Neuronal stem cell (in vitro differentiated cells): ENCODE data around the gene PRKD3. TPM values are rescaled to one million over a fixed set of nuclear protein-coding genes. Genes with fewer than 3 reads are reported as not detected.
A peak's percentile ranks its signal among the peaks of the same experiment; 100 is the strongest.

Source experiments
- DNase-seq: peaks from one replicate; pipeline ENCODE4 v3.0.0-alpha.2; 2013; ENCODE audit warnings: low spot score
- H2AFZ ChIP-seq: one replicate; pipeline ENCODE4 v1.6.1; 2013; ENCODE audit warnings: mild to moderate bottlenecking, low read length, inconsistent platforms
- H2AK5ac ChIP-seq: 2 replicates; pipeline ENCODE4 v1.6.1; 2013; ENCODE audit warnings: low read depth, mild to moderate bottlenecking, inconsistent platforms, low read length, moderate library complexity, mixed read lengths
- H2BK120ac ChIP-seq: 2 replicates; pipeline ENCODE4 v1.6.1; 2013; ENCODE audit warnings: low read depth, mild to moderate bottlenecking, inconsistent platforms, low read length, moderate library complexity, mixed read lengths
- H2BK12ac ChIP-seq: one replicate; pipeline ENCODE4 v1.6.1; 2013; ENCODE audit warnings: low read length, inconsistent platforms
- H2BK15ac ChIP-seq: 2 replicates; pipeline ENCODE4 v1.6.1; 2013; ENCODE audit warnings: mild to moderate bottlenecking, low read length, inconsistent platforms, mixed read lengths
- H2BK5ac ChIP-seq: one replicate; pipeline ENCODE4 v1.6.1; 2013; ENCODE audit warnings: inconsistent platforms, mild to moderate bottlenecking, low read length, moderate library complexity
- H3K14ac ChIP-seq: one replicate; pipeline ENCODE4 v1.6.1; 2013; ENCODE audit warnings: low read length, inconsistent platforms
- H3K18ac ChIP-seq: 2 replicates; pipeline ENCODE4 v1.6.1; 2013; ENCODE audit warnings: low read length, inconsistent platforms
- H3K23ac ChIP-seq: 2 replicates; pipeline ENCODE4 v1.6.1; 2013; ENCODE audit warnings: low read depth, mild to moderate bottlenecking, mixed read lengths, low read length, inconsistent platforms; ENCODE audit not compliant: poor library complexity
- H3K27ac ChIP-seq: replicated peaks from 3 replicates; pipeline ENCODE4 v1.5.1; 2013; ENCODE audit warnings: low read length, inconsistent platforms
- H3K27me3 ChIP-seq, 3 experiments: 2 replicates each; pipeline ENCODE4 v1.6.1; 2013; ENCODE audit warnings: low read length in 3 of 3, mild to moderate bottlenecking in 2 of 3, inconsistent platforms in 1 of 3, low read depth in 1 of 3, mixed read lengths in 1 of 3, moderate library complexity in 1 of 3; ENCODE audit not compliant: control insufficient read depth in 3 of 3, insufficient read depth in 3 of 3
- H3K36me3 ChIP-seq, 2 donors: replicated peaks in 1 of 2; 2 replicates each; pipeline ENCODE4 v1.6.1; 2013; ENCODE audit warnings: low read length in 2 of 2; ENCODE audit not compliant: control insufficient read depth in 2 of 2, insufficient read depth in 2 of 2
- H3K4ac ChIP-seq: 2 replicates; pipeline ENCODE4 v1.6.1; 2013; ENCODE audit warnings: inconsistent platforms, mild to moderate bottlenecking, low read length, moderate library complexity
- H3K4me1 ChIP-seq, 2 donors: 1 replicate in 1 of 2; 2 replicates in 1 of 2; pipeline ENCODE4 v1.6.1; 2013; ENCODE audit warnings: low read length in 2 of 2, low read depth in 1 of 2; ENCODE audit not compliant: control insufficient read depth in 2 of 2, insufficient read depth in 1 of 2
- H3K4me2 ChIP-seq: one replicate; pipeline ENCODE4 v1.6.1; 2013; ENCODE audit warnings: mild to moderate bottlenecking, low read length, inconsistent platforms; ENCODE audit not compliant: insufficient read depth, poor library complexity, severe bottlenecking
- H3K4me3 ChIP-seq, 2 donors: 2 replicates each; pipeline ENCODE4 v1.5.1; 2013; ENCODE audit warnings: low read length in 2 of 2, mild to moderate bottlenecking in 2 of 2, inconsistent platforms in 1 of 2, moderate library complexity in 1 of 2
- H3K79me1 ChIP-seq: one replicate; pipeline ENCODE4 v1.6.1; 2013; ENCODE audit warnings: low read depth, mild to moderate bottlenecking, inconsistent platforms, low read length, moderate library complexity
- H3K9ac ChIP-seq: one replicate; pipeline ENCODE4 v1.6.1; 2013; ENCODE audit warnings: mild to moderate bottlenecking, low read depth, low read length, inconsistent platforms; ENCODE audit not compliant: poor library complexity
- H3K9me3 ChIP-seq, 2 donors: replicated peaks in 1 of 2; 2 replicates each; pipeline versions ENCODE3 to v1.6.1; 2013; ENCODE audit warnings: low read length in 2 of 2, mild to moderate bottlenecking in 2 of 2, inconsistent platforms in 1 of 2, low read depth in 1 of 2, mixed read lengths in 1 of 2, moderate library complexity in 1 of 2; ENCODE audit not compliant: control insufficient read depth in 2 of 2, insufficient read depth in 1 of 2
- H4K8ac ChIP-seq: one replicate; pipeline ENCODE4 v1.6.1; 2013; ENCODE audit warnings: low read depth, mild to moderate bottlenecking, inconsistent platforms, low read length, moderate library complexity
- H4K91ac ChIP-seq: one replicate; pipeline ENCODE4 v1.6.1; 2013; ENCODE audit warnings: low read length, low read depth, mild to moderate bottlenecking, inconsistent platforms; ENCODE audit not compliant: poor library complexity
- WGBS, 2 donors: extraction: QIAGEN DNeasy Blood & Tissue Kit; methylation state at CpG; one replicate each; pipeline ENCODE4 v1.1.7; 2013; ENCODE audit warnings: missing lambda C conversion rate in 2 of 2, mixed read lengths in 1 of 2; ENCODE audit not compliant: insufficient read length in 2 of 2, insufficient replicate concordance in 1 of 2; ENCODE audit errors: extremely low coverage in 2 of 2; 5-methylcytosine and 5-hydroxymethylcytosine counted together
- polyA plus RNA-seq, 2 experiments: library from polyadenylated mRNA; stranded (reverse); fragments of 200-250 nt; gene quantifications; one replicate each; pipeline ENCODE4 v1.2.3, GENCODE V29; 2013

Gene PRKD3
- 23.0 TPM for polyA plus RNA-seq (2013, experiment 1 of 2)
- polyA plus RNA-seq (2013, experiment 2 of 2) = 23.0 TPM

GRCh38 chr2:37324786-37325624 lies at the start of gene PRKD3:
PRKD3 (minus strand) TSS chr2:37324833; CDS start chr2:37316524, 8,309 bp downstream.
- Histone ChIP-seq H3K4me2 (peak within 1 kb of the TSS; percentile 78), H2BK120ac (no peak within 1 kb of the TSS), H4K91ac (peak within 1 kb of the TSS; percentile 72), H3K4me1 (peaks cover 2 to 9% of the 10 kb centered on the region in 2 donors), H3K4ac (no peak within 1 kb of the TSS), H2AK5ac (no peak within 1 kb of the TSS), H3K79me1 (peaks cover 1% of the 10 kb centered on the region), H3K27ac (peak within 1 kb of the TSS; percentile 84), H3K27me3 (peaks cover 0 to 11% (median 10%) of the 10 kb centered on the region in 3 experiments), H2BK12ac (peak within 1 kb of the TSS; percentile 84), H3K36me3 (peaks cover 0 to 25% of the 10 kb centered on the region in 2 donors), H2BK5ac (no peak within 1 kb of the TSS), H3K18ac (peak within 1 kb of the TSS; percentile 98), H3K14ac (peak within 1 kb of the TSS; percentile 71), H3K9ac (peak within 1 kb of the TSS; percentile 77), H2AFZ (peak within 1 kb of the TSS; percentile 99), H4K8ac (no peak within 1 kb of the TSS), H3K23ac (peak within 1 kb of the TSS; percentile 97), H2BK15ac (no peak within 1 kb of the TSS), H3K4me3 (peak within 1 kb of the TSS; percentile 91 to 94), H3K9me3 (no peaks in the 10 kb centered on the region)
- DNase-seq = no peak
- no CpG with 5 or more reads among the region's 79 CpGs for WGBS, 2 donors

GRCh38 chr2:37372000-37372399 lies 47.4 kb upstream of the PRKD3 start:
- Histone ChIP-seq H3K23ac (no peak overlapping the region), H3K18ac (no peak overlapping the region), H2AK5ac (no peak overlapping the region), H2BK12ac (no peak overlapping the region), H3K4me1 (no peaks in the 10 kb centered on the region), H3K9ac (no peak overlapping the region), H3K79me1 (peaks cover 1% of the 10 kb centered on the region), H3K14ac (no peak overlapping the region), H4K91ac (no peak overlapping the region), H3K4me3 (no peak overlapping the region), H3K27ac (no peak overlapping the region), H3K27me3 (no peaks in the 10 kb centered on the region), H2BK120ac (no peak overlapping the region), H2BK15ac (no peak overlapping the region), H3K4ac (no peak overlapping the region), H2BK5ac (no peak overlapping the region), H3K36me3 (no peaks in the 10 kb centered on the region), H4K8ac (no peak overlapping the region), H3K9me3 (no peaks in the 10 kb centered on the region), H2AFZ (no peak overlapping the region), H3K4me2 (no peak overlapping the region)
- DNase-seq = no peak

GRCh38 chr2:37370666-37371065 lies 46.0 kb upstream of the PRKD3 start:
- Histone ChIP-seq H2BK12ac (no peak overlapping the region), H3K27me3 (no peaks in the 10 kb centered on the region), H3K4me1 (no peaks in the 10 kb centered on the region), H3K23ac (no peak overlapping the region), H3K9me3 (no peaks in the 10 kb centered on the region), H4K8ac (no peak overlapping the region), H2BK15ac (no peak overlapping the region), H3K4me2 (no peak overlapping the region), H3K9ac (no peak overlapping the region), H2BK120ac (no peak overlapping the region), H3K14ac (no peak overlapping the region), H3K27ac (no peak overlapping the region), H3K18ac (no peak overlapping the region), H4K91ac (no peak overlapping the region), H2BK5ac (no peak overlapping the region), H3K4ac (no peak overlapping the region), H3K36me3 (no peaks in the 10 kb centered on the region), H2AFZ (no peak overlapping the region), H3K79me1 (peaks cover 1% of the 10 kb centered on the region), H2AK5ac (no peak overlapping the region), H3K4me3 (no peak overlapping the region)
- WGBS, 2 donors = no CpG with 5 or more reads among the region's 1 CpG
- DNase-seq = no peak

GRCh38 chr2:37367984-37368383 lies 43.4 kb upstream of the PRKD3 start:
- H3K9ac ChIP-seq = no peak overlapping the region
- no peak overlapping the region for H4K8ac ChIP-seq
- H3K4me2 ChIP-seq = no peak overlapping the region
- no peaks in the 10 kb centered on the region for H3K4me1 ChIP-seq
- H2BK15ac ChIP-seq = no peak overlapping the region
- H2BK120ac ChIP-seq = no peak overlapping the region
- H3K4me3 ChIP-seq = no peak overlapping the region
- H3K9me3 ChIP-seq = no peaks in the 10 kb centered on the region
- H3K27me3 ChIP-seq = no peaks in the 10 kb centered on the region
- no peak overlapping the region for H2AK5ac ChIP-seq
- no CpG with 5 or more reads among the region's 2 CpGs for WGBS, 2 donors
- no peak overlapping the region for H3K23ac ChIP-seq
- no peaks in the 10 kb centered on the region for H3K36me3 ChIP-seq
- DNase-seq = no peak
- no peak overlapping the region for H4K91ac ChIP-seq
- no peak overlapping the region for H2BK12ac ChIP-seq
- no peak overlapping the region for H3K4ac ChIP-seq
- no peak overlapping the region for H3K18ac ChIP-seq
- H2AFZ ChIP-seq = no peak overlapping the region
- no peak overlapping the region for H2BK5ac ChIP-seq
- H3K79me1 ChIP-seq = peaks cover 1% of the 10 kb centered on the region
- H3K14ac ChIP-seq = no peak overlapping the region
- no peak overlapping the region for H3K27ac ChIP-seq
